ENCODE data around the gene RNU1-4.
"Not testable (repeated sequence)": the region's sequence is repeated elsewhere in the genome, so short reads cannot be mapped to it uniquely, and the experiment has no call there.

Gene RNU1-4

DNA sequence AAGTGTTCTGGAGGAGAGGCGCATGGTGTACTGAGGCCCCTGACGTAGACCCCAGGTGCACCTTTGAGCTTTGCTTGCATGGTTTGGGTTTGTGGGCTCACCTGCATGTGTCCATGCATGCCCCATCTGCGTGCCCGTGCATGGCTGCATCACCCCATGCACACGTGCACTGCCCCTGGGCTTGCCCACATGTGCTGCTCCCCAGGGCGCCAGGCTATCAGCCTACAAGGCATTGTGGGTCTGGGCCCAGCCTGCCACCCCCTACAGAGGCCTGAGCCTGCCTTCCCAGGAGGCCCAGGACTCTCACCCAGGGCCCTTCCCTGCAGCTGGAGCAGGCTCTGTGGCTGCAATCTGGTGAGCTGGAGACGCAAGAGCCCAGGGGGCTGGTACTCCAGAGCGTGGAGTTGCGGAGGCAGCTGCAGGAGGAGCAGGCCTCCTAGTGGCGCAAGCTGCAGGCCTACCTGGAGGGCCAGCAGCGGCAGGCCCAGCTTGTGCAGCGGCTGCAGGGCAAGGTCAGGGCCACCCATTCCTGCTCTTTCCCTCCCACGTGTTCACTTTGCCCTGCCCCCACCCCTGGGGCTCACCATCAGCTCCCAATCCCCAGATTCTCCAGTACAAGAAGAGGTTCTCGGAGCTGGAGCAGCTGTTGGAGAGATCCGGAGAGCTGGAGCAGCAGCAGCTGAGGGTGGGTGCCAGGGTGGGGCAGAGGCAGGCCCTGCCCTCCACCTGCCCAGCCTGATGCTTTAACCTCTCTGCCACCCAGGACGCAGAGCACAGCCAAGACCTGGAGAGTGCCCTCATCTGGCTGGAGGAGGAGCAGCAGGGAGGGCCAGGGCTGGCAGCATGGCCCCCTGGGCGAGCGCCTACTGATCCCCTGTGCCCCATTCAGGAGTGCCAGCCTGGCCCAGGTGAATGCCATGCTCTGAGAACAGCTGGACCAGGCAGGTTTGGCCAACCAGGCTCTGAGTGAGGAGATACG, 9.9 kb downstream of the RNU1-4 start:
- H3K27ac Mint-ChIP-seq; H3K36me3 Mint-ChIP-seq; H3K4me1 Mint-ChIP-seq (ENCODE audit: low read depth); H3K27me3 Mint-ChIP-seq; H3K9me3 Mint-ChIP-seq (ENCODE audit: low read depth); H3K4me3 Mint-ChIP-seq: not testable (repeated sequence)

DNA sequence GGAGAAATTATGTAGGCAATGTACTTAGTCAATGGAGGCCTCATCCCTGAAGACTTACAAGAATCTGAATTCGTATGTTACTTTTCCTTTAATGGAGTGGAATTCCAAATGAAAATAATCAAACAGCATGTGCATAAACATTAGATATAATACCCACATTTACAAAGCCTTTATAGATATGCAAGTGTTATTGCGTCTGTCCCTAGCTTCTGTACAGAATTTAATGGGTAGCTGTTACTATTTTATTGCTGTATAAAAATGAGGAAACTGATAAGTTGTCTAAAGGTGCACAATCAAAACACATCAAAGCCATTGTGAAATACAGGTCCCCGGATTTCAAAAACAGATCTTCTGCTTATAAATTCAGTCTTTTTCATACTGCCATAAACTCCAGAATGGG, 12.5 kb downstream of the RNU1-4 start:
- H3K9me3 Mint-ChIP-seq (ENCODE audit: low read depth); H3K4me1 Mint-ChIP-seq (ENCODE audit: low read depth); H3K27ac Mint-ChIP-seq; H3K27me3 Mint-ChIP-seq; H3K4me3 Mint-ChIP-seq; H3K36me3 Mint-ChIP-seq: not testable (repeated sequence)

- H3K36me3 Mint-ChIP-seq; H3K9me3 Mint-ChIP-seq (ENCODE audit: low read depth); H3K27me3 Mint-ChIP-seq; H3K27ac Mint-ChIP-seq; H3K4me1 Mint-ChIP-seq (ENCODE audit: low read depth); H3K4me3 Mint-ChIP-seq: not testable (repeated sequence)
Observed at GRCh38 chr1:16755385-16755784, 15.1 kb downstream of the RNU1-4 start.

DNA sequence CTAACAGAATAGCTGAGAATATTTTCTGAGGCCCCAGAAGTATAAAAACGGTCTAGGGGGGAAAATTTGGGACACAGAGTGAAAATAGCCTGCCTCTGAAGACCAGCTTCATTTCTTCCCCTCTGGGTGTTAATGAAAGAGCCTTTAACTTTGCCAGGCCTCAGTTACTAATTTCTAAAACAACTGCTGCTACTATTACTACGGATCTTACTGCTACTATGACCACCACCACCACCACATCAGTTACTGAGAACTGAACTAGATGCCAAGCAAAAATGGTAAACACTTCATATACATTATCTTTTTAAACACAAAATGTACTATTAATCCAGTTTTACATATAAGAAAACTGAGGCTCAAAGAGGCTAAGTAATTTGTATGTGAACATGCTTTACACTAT, 15.6 kb downstream of the RNU1-4 start:
- H3K36me3 Mint-ChIP-seq; H3K9me3 Mint-ChIP-seq (ENCODE audit: low read depth); H3K4me3 Mint-ChIP-seq; H3K27me3 Mint-ChIP-seq; H3K27ac Mint-ChIP-seq; H3K4me1 Mint-ChIP-seq (ENCODE audit: low read depth): not testable (repeated sequence)

DNA sequence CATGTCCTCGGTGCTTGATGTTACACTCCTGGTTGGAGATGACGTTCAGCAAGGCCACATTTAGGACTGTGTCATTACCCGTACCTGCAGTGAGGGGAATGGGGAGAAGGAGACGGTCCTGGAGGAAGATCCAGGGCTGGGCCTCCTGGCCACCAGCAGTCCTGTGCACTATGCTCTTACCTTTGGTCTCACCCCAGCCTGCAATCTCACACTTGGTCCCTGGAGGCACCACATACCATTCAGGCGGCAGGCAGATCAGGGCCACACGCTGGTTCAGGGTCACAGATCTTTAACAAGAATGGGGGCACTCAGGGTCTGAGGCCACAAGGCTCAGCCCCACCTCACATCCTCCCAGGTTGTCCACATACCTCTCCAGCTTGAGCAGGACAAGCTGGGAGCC, 17.3 kb downstream of the RNU1-4 start:
- H3K27me3 Mint-ChIP-seq; H3K4me1 Mint-ChIP-seq (ENCODE audit: low read depth); H3K4me3 Mint-ChIP-seq; H3K9me3 Mint-ChIP-seq (ENCODE audit: low read depth); H3K27ac Mint-ChIP-seq; H3K36me3 Mint-ChIP-seq: not testable (repeated sequence)

DNA sequence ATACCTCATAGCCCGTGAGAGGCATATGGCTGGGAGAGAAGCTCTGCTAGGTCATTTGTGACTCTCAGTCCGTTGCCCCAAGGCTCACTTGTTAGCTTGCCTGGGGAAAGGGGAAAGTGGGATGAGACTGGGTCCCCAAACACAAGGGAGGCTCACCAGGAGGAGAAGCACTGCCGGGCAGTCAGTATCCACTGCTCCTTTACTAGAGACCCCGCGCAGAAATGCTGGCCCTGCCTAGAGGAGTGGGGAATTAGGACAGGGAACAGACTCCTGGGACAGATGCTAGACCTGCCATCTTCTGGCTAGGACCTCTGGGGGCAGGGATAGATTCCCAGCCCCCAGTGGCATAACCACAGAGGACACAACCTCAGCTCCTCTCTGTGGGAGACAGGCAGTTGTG, 17.7 kb downstream of the RNU1-4 start:
- H3K36me3 Mint-ChIP-seq; H3K9me3 Mint-ChIP-seq (ENCODE audit: low read depth); H3K27ac Mint-ChIP-seq; H3K4me1 Mint-ChIP-seq (ENCODE audit: low read depth); H3K27me3 Mint-ChIP-seq; H3K4me3 Mint-ChIP-seq: not testable (repeated sequence)

- H3K4me3 Mint-ChIP-seq; H3K36me3 Mint-ChIP-seq; H3K4me1 Mint-ChIP-seq (ENCODE audit: low read depth); H3K27me3 Mint-ChIP-seq; H3K27ac Mint-ChIP-seq; H3K9me3 Mint-ChIP-seq (ENCODE audit: low read depth): not testable (repeated sequence)
Observed at GRCh38 chr1:16759041-16759493, 18.8 kb downstream of the RNU1-4 start.

- not testable (repeated sequence) for H3K9me3 Mint-ChIP-seq (ENCODE audit: low read depth); H3K4me3 Mint-ChIP-seq; H3K36me3 Mint-ChIP-seq; H3K27ac Mint-ChIP-seq; H3K27me3 Mint-ChIP-seq; H3K4me1 Mint-ChIP-seq (ENCODE audit: low read depth)
Observed at GRCh38 chr1:16759650-16760455, 19.5 kb downstream of the RNU1-4 start.

GRCh38 chr1:16760456-16760765, 20.1 kb downstream of the RNU1-4 start:
- H3K4me3 Mint-ChIP-seq; H3K36me3 Mint-ChIP-seq; H3K27ac Mint-ChIP-seq; H3K9me3 Mint-ChIP-seq (ENCODE audit: low read depth); H3K27me3 Mint-ChIP-seq; H3K4me1 Mint-ChIP-seq (ENCODE audit: low read depth): not testable (repeated sequence)

- not testable (repeated sequence) for H3K9me3 Mint-ChIP-seq (ENCODE audit: low read depth); H3K4me1 Mint-ChIP-seq (ENCODE audit: low read depth); H3K4me3 Mint-ChIP-seq; H3K27me3 Mint-ChIP-seq; H3K36me3 Mint-ChIP-seq; H3K27ac Mint-ChIP-seq
Observed at GRCh38 chr1:16760801-16761200, 20.5 kb downstream of the RNU1-4 start.

DNA sequence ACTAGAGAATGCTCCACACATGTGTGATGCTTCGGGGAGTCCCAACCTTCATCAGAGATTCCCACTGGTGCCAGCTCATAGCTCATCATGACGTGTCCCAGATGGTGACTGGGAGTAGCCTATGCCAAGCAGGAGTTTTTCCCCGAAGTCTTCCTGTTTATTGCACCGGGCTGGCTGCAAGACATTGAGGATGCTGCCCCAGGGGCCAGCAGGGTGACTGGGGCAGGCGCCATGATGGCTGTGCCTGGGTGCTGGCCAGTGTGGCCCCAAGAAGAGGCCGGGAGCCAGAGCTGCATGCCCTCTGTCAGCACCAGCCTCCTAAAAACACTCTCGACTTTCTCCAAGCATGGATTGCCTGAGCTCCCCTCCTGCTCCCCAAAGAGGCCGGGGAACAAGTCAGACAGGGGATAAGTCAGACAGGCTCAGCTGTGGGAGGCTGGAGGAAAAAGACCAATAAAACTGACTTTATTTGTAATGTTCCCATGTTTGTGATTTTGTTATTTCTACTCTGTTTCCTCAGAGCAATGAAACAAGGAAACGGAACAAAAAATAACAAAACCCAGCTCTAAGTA, 24.0 kb downstream of the RNU1-4 start:
- not testable (repeated sequence) for H3K4me3 Mint-ChIP-seq; H3K27ac Mint-ChIP-seq; H3K4me1 Mint-ChIP-seq (ENCODE audit: low read depth); H3K36me3 Mint-ChIP-seq; H3K27me3 Mint-ChIP-seq; H3K9me3 Mint-ChIP-seq (ENCODE audit: low read depth)

DNA sequence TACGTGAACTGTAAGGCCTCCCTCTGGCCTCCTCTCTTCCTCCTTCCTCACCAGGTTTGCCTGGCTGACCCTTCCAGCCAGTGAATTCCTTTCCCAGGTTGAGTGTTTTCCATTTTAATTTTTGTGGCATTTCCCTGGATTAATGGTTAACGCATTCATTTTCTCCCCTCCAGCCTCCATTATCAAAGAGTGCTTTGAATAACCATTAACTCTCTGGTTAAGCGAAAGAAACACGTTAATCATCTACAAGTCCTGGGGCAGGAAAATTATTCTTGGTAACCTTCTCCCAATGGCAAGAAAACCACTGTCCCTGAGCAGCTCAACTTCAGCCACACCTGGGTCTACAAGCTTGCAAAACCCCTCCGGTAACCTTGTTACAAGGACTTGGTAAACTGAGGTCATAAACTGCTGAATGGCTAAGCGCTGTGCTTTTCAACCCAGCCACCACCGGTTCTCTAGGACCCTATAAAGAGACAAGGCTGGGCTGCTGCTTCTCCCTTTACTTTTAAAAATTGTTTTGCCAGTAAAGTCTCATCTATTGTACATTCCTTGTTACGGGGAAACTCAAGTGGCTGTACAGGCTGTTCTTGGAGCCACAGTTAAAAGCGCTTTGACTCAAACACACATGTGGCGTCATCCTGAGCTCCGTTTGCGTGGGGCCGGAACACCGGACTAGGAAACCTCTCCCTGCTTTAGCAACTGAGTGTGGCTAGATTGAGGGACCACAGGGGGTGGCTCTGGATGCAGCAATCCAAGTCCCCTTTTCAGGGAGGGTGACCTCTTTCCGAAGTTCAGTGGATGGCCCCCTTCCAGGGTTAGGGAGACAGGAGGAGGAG, 24.7 kb downstream of the RNU1-4 start:
- H3K27me3 Mint-ChIP-seq; H3K9me3 Mint-ChIP-seq (ENCODE audit: low read depth); H3K27ac Mint-ChIP-seq; H3K4me3 Mint-ChIP-seq; H3K4me1 Mint-ChIP-seq (ENCODE audit: low read depth); H3K36me3 Mint-ChIP-seq: not testable (repeated sequence)

GRCh38 chr1:16765731-16766605, 25.7 kb downstream of the RNU1-4 start:
- not testable (repeated sequence) for H3K27me3 Mint-ChIP-seq; H3K4me3 Mint-ChIP-seq; H3K36me3 Mint-ChIP-seq; H3K4me1 Mint-ChIP-seq (ENCODE audit: low read depth); H3K27ac Mint-ChIP-seq; H3K9me3 Mint-ChIP-seq (ENCODE audit: low read depth)

DNA sequence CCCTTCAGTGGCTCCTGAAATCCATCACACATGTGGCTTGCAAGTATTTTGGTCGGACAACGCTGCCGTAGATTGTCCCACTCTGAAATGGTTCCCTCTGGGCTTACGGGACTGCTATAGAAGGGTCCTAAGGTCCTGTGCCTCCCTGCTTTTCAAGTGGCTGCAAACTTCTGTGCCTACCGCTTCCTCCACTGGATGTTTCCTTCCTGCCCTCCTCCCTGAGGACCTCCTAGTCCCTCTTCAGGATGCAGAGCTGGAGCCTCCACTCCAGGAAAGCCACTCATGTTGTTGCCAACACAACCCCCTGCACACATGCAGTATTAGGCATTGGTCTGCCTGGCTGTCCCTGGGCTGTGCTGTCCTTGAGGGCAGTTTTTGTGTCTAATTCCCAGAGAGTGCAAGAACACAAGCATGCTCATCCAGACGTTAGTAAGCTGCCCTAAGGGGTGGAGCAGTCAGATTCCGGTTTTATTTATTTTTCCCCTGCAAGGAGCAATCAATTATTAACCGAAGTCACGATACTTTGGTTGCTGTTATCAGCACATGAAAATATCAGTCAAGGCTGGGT, 26.5 kb downstream of the RNU1-4 start:
- not testable (repeated sequence) for H3K27me3 Mint-ChIP-seq; H3K36me3 Mint-ChIP-seq; H3K27ac Mint-ChIP-seq; H3K4me3 Mint-ChIP-seq; H3K4me1 Mint-ChIP-seq (ENCODE audit: low read depth); H3K9me3 Mint-ChIP-seq (ENCODE audit: low read depth)
